ENCODE results near the gene MRPS16.

- TF ChIP-seq, protein P1, sequence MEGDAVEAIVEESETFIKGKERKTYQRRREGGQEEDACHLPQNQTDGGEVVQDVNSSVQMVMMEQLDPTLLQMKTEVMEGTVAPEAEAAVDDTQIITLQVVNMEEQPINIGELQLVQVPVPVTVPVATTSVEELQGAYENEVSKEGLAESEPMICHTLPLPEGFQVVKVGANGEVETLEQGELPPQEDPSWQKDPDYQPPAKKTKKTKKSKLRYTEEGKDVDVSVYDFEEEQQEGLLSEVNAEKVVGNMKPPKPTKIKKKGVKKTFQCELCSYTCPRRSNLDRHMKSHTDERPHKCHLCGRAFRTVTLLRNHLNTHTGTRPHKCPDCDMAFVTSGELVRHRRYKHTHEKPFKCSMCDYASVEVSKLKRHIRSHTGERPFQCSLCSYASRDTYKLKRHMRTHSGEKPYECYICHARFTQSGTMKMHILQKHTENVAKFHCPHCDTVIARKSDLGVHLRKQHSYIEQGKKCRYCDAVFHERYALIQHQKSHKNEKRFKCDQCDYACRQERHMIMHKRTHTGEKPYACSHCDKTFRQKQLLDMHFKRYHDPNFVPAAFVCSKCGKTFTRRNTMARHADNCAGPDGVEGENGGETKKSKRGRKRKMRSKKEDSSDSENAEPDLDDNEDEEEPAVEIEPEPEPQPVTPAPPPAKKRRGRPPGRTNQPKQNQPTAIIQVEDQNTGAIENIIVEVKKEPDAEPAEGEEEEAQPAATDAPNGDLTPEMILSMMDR (IDR thresholded peaks at IDR 0.05; ENCODE audit: low read length): no peak
- TF ChIP-seq EZH2 (IDR thresholded peaks at IDR 0.05; ENCODE audit: borderline replicate concordance, low read length): no peak
Measured at GRCh38 chr10:73262880-73263555, 10.6 kb upstream of the MRPS16 start.

All from OCI-LY1 (cell line).